ENCODE data around the gene EHF.
A peak's percentile ranks its signal among the peaks of the same experiment; 100 is the strongest.

EHF gene

GRCh38 chr11:34633990-34634693 lies 13.2 kb downstream of the EHF start:
- no peak overlapping the region for H3K4me3 ChIP-seq (ENCODE audit: low read depth, low read length)
- peak; percentile 61 for DNase-seq (ENCODE audit: low read depth)
- TF ChIP-seq CTCF (IDR thresholded peaks at IDR 0.05; ENCODE audit: insufficient read depth, low read depth, low read length, missing control alignments) = no peak

GRCh38 chr11:34634694-34635062 lies 13.8 kb downstream of the EHF start:
- TF ChIP-seq CTCF (IDR thresholded peaks at IDR 0.05; ENCODE audit: insufficient read depth, low read depth, low read length, missing control alignments) = no peak
- H3K4me3 ChIP-seq (ENCODE audit: low read depth, low read length) = no peak overlapping the region
- DNase-seq (ENCODE audit: low read depth) = no peak

- no peak for TF ChIP-seq CTCF (IDR thresholded peaks at IDR 0.05; ENCODE audit: insufficient read depth, low read depth, low read length, missing control alignments)
- no peak for DNase-seq (ENCODE audit: low read depth)
- H3K4me3 ChIP-seq (ENCODE audit: low read depth, low read length) = no peak overlapping the region
These were observed 15.2 kb downstream of the EHF start for GRCh38 chr11:34636127-34636526.

- H3K4me3 ChIP-seq (ENCODE audit: low read depth, low read length) = no peak overlapping the region
- TF ChIP-seq CTCF (IDR thresholded peaks at IDR 0.05; ENCODE audit: insufficient read depth, low read depth, low read length, missing control alignments) = no peak
- no peak for DNase-seq (ENCODE audit: low read depth)
These were observed 16.4 kb downstream of the EHF start for GRCh38 chr11:34637303-34637702.

- TF ChIP-seq CTCF (IDR thresholded peaks at IDR 0.05; ENCODE audit: insufficient read depth, low read depth, low read length, missing control alignments) = no peak
- no peak overlapping the region for H3K4me3 ChIP-seq (ENCODE audit: low read depth, low read length)
- no peak for DNase-seq (ENCODE audit: low read depth)
These were observed 18.0 kb downstream of the EHF start for GRCh38 chr11:34638897-34639296.

GRCh38 chr11:34639545-34639944 lies 18.7 kb downstream of the EHF start:
- DNase-seq (ENCODE audit: low read depth) = no peak
- no peak overlapping the region for H3K4me3 ChIP-seq (ENCODE audit: low read depth, low read length)
- no peak for TF ChIP-seq CTCF (IDR thresholded peaks at IDR 0.05; ENCODE audit: insufficient read depth, low read depth, low read length, missing control alignments)

Measured in GM12865 (cell line).